ENCODE measurements around the gene PPP4R4. TPM values are rescaled to one million over a fixed set of nuclear protein-coding genes. Genes with fewer than 3 reads are reported as not detected.
"Not testable (repeated sequence)": the region's sequence is repeated elsewhere in the genome, so short reads cannot be mapped to it uniquely, and the experiment has no call there.

Gene PPP4R4
- total and polyA plus RNA-seq, 8 donors: 0.43 to 3.7 (median 0.62) TPM

GRCh38 chr14:94227029-94227428 lies 52.9 kb downstream of the PPP4R4 start:
- Histone ChIP-seq H3K9me3 (peaks cover 0 to 2% of the 10 kb centered on the region in 2 donors), H3K27me3 (no peaks in the 10 kb centered on the region), H3K4me1 (no peaks in the 10 kb centered on the region), H3K27ac (no peak overlapping the region), H3K4me3 (no peak overlapping the region), H3K36me3 (no peaks in the 10 kb centered on the region)
- TF ChIP-seq CTCF (IDR thresholded peaks at IDR 0.05): no peak
- ATAC-seq (no peak), DNase-seq (no peak)
- intact Hi-C loops (cut with DNase I): no loop called here

GRCh38 chr14:94237046-94237445 lies 62.9 kb downstream of the PPP4R4 start:
- DNase-seq: no peak
- TF ChIP-seq CTCF (IDR thresholded peaks at IDR 0.05): no peak
- ATAC-seq: no peak
- no peak overlapping the region for H3K27ac ChIP-seq
- H3K27me3 ChIP-seq: no peaks in the 10 kb centered on the region
- no peaks in the 10 kb centered on the region for H3K9me3 ChIP-seq
- intact Hi-C loops (cut with DNase I): no loop called here
- no peaks in the 10 kb centered on the region for H3K4me1 ChIP-seq
- H3K36me3 ChIP-seq: no peaks in the 10 kb centered on the region
- H3K4me3 ChIP-seq: no peak overlapping the region

- no peaks in the 10 kb centered on the region for H3K27me3 ChIP-seq
- no peak for DNase-seq
- H3K27ac ChIP-seq: no peak overlapping the region
- H3K36me3 ChIP-seq: no peaks in the 10 kb centered on the region
- intact Hi-C loops (cut with DNase I): no loop called here
- TF ChIP-seq CTCF (IDR thresholded peaks at IDR 0.05): no peak
- H3K4me3 ChIP-seq: no peak overlapping the region
- no peak for ATAC-seq
- no peaks in the 10 kb centered on the region for H3K4me1 ChIP-seq
- no peaks in the 10 kb centered on the region for H3K9me3 ChIP-seq
Observed at GRCh38 chr14:94237983-94238382, 63.9 kb downstream of the PPP4R4 start.

GRCh38 chr14:94239406-94239805 lies 65.3 kb downstream of the PPP4R4 start:
- no peak overlapping the region for H3K27ac ChIP-seq
- no peaks in the 10 kb centered on the region for H3K36me3 ChIP-seq
- no peaks in the 10 kb centered on the region for H3K9me3 ChIP-seq
- TF ChIP-seq CTCF (IDR thresholded peaks at IDR 0.05): no peak
- no peak overlapping the region for H3K4me3 ChIP-seq
- H3K4me1 ChIP-seq: no peaks in the 10 kb centered on the region
- DNase-seq (no peak), ATAC-seq (no peak)
- H3K27me3 ChIP-seq: no peaks in the 10 kb centered on the region
- intact Hi-C loops (cut with DNase I): no loop called here

- Histone ChIP-seq H3K4me3 (no peak overlapping the region), H3K27me3 (no peaks in the 10 kb centered on the region), H3K4me1 (no peaks in the 10 kb centered on the region), H3K36me3 (no peaks in the 10 kb centered on the region), H3K9me3 (no peaks in the 10 kb centered on the region), H3K27ac (no peak overlapping the region)
- DNase-seq (no peak), ATAC-seq (no peak)
- no peak for TF ChIP-seq CTCF (IDR thresholded peaks at IDR 0.05)
- intact Hi-C loops (cut with DNase I): no loop called here
Observed at GRCh38 chr14:94244182-94244581, 70.1 kb downstream of the PPP4R4 start.

- H3K4me3 ChIP-seq; ATAC-seq; intact Hi-C loops (cut with DNase I): not testable (repeated sequence)
Observed at GRCh38 chr14:94264195-94264594, 90.1 kb downstream of the PPP4R4 start.

More at GRCh38 chr14:94264195-94264594, 90.1 kb downstream of the PPP4R4 start:
- H3K9me3 ChIP-seq: peaks cover 0 to 16% of the 10 kb centered on the region in 2 donors
- H3K27me3 ChIP-seq, DNase-seq, H3K36me3 ChIP-seq, H3K4me1 ChIP-seq, H3K27ac ChIP-seq: not testable (repeated sequence)
